ENCODE data around the gene EFEMP1.

DNA sequence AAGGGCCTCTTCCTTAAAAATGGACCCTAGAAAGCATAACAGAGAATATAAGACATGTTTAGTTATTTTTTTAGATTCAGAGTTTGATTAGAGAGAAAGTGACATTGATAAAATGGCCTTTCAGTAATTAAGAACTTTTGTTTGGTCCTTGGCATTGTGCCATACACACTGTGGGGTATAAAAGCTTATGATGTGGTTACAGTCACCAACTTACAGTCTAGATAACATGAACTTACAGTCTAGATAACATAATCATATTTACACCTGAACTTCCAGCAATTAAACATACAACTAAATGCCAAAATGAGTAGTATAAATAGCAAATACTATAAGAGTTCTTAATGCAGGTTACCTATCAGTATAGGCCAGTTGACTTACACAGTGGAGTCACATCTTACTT is 25.6 kb upstream of the EFEMP1 start:
- TF ChIP-seq ZNF263 (CRISPR knock-in tag; IDR thresholded peaks at IDR 0.05; ENCODE audit: low read depth) = no peak
- TF ChIP-seq, protein P1, sequence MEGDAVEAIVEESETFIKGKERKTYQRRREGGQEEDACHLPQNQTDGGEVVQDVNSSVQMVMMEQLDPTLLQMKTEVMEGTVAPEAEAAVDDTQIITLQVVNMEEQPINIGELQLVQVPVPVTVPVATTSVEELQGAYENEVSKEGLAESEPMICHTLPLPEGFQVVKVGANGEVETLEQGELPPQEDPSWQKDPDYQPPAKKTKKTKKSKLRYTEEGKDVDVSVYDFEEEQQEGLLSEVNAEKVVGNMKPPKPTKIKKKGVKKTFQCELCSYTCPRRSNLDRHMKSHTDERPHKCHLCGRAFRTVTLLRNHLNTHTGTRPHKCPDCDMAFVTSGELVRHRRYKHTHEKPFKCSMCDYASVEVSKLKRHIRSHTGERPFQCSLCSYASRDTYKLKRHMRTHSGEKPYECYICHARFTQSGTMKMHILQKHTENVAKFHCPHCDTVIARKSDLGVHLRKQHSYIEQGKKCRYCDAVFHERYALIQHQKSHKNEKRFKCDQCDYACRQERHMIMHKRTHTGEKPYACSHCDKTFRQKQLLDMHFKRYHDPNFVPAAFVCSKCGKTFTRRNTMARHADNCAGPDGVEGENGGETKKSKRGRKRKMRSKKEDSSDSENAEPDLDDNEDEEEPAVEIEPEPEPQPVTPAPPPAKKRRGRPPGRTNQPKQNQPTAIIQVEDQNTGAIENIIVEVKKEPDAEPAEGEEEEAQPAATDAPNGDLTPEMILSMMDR (IDR thresholded peaks at IDR 0.05) = no peak
- no peak for TF ChIP-seq ATF1 (CRISPR knock-in tag; IDR thresholded peaks at IDR 0.05)
- TF ChIP-seq ZNF232 (CRISPR knock-in tag; IDR thresholded peaks at IDR 0.05) = no peak
- TF ChIP-seq, protein P2, sequence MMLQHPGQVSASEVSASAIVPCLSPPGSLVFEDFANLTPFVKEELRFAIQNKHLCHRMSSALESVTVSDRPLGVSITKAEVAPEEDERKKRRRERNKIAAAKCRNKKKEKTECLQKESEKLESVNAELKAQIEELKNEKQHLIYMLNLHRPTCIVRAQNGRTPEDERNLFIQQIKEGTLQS (CRISPR knock-in tag; conservative IDR thresholded peaks at IDR 0.05) = no peak
- TF ChIP-seq MXD4 (CRISPR knock-in tag; IDR thresholded peaks at IDR 0.05; ENCODE audit: borderline replicate concordance) = no peak
- TF ChIP-seq CREM (CRISPR knock-in tag; IDR thresholded peaks at IDR 0.05) = no peak

Measured in WTC11 (cell line).